ENCODE results near the gene PKMYT1.
"Not testable (repeated sequence)": the region's sequence is repeated elsewhere in the genome, so short reads cannot be mapped to it uniquely, and the experiment has no call there.

The PKMYT1 gene

DNA sequence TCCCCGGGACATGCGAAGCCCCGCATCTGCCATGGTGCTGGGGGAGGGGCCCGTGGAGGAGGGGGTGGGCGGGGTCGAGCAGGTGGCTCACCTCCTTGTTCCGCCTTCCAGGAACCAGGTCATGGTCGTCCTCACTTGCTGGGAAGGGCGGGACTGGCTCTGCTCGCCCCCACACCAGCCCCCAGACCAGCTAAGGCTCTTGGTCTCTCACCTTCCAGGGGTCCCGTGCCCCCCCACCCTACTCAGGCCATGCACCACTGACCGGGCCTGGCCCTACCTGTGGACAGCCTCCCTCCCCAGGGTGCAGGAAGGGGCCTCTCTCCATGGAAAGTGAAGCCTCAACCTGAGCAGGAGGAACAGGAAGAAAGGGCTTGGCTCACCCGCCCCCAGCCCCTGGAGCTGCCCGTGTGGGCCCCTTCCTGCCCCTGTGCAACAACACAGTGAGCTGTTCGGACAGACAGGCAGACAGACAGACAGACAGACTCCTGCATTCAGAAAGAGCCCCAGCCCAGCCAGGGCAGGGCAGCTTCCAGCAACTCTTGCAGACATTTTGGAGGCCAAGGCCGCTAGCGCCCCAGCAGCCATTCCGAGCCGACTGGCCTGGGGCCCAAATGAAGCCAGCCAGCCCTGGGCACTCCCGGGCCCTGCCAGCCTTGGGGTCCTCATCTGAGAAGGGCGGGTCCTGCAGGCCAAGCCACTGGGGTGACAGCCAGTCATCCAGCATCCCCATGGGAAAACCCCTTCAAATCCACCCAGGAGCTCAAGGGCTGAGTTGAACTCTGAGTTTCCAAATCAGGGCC is 24.3 kb downstream of the PKMYT1 start:
- DNase-seq = no peak

DNA sequence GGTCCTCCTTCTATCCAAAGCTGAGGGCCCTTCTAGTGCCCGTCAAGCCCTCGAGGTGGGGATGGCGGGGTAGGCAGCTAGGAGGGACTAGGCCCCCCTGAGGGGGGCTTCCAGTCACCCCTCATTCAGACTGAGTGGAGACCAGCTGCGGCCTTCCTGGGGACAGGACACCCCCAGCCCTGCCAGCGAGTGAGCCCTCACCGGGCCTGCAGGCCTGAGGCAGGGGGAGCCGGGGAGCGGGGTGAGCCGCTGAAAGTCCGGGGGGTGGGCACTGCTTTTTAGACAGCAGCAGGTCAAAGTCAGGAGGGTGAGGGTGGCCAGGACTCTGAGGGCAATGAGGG is 24.8 kb downstream of the PKMYT1 start:
- DNase-seq = no peak

GRCh38 chr16:2954656-2955381 is 25.4 kb downstream of the PKMYT1 start:
- DNase-seq = no peak

- no peak for DNase-seq
These were observed 26.3 kb downstream of the PKMYT1 start for GRCh38 chr16:2953706-2954627.

DNA sequence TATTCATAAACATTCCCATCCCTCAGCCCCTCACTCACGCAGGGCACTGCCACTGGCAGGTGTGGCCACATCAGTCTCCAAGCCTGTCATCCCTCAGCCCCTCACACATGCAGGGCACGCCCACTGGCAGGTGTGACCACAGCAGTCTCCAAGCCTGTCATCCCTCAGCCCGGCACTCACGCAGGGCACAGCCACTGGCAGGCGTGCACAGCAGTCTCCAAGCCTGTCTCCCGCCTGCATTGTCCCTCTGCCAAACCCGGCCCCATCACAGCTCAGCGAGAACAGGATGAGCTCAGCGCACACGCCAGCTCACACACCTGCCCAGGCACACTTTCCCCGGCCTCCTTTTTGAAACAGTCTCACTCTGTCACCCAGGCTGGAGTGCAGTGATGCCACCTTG is 27.6 kb downstream of the PKMYT1 start:
- no peak for DNase-seq

DNA sequence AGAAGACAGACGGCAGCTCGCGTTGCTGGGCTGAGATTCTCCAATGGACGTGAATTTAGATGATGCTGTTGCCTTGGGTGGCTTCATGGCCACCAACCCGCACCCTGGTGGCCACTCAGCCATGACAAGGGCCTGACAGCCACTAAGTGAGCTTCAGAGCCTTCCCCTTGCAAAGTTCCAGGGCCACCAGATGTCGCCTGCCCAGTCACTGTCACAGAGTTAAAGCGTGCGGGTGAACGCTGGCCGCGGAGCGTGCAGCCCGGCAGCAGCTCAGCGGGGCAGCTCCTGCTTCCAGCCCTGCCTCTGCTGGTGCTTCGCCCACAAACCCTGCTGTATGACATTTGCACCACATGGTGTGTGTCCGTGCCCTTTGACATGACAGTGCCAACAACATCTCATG is 29.5 kb downstream of the PKMYT1 start:
- DNase-seq = no peak

DNA sequence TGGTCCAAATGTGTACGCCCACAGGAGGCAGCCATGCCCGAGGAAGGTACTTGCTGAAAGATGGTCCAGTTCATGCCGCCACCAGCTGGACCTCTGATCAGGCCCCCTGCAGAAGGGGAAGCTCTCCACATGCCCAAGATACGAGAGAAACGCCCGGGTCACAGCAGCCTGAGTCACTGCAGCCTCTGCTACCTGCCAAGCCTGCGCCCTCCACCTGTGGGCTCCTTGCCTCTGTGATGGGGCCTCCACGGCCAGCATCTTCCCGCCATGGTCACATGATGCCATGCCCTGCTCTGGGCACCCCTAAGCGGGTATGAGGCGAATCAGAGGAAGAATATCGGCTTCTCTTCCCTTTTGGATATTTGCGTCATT is 29.9 kb downstream of the PKMYT1 start:
- no peak for DNase-seq

DNA sequence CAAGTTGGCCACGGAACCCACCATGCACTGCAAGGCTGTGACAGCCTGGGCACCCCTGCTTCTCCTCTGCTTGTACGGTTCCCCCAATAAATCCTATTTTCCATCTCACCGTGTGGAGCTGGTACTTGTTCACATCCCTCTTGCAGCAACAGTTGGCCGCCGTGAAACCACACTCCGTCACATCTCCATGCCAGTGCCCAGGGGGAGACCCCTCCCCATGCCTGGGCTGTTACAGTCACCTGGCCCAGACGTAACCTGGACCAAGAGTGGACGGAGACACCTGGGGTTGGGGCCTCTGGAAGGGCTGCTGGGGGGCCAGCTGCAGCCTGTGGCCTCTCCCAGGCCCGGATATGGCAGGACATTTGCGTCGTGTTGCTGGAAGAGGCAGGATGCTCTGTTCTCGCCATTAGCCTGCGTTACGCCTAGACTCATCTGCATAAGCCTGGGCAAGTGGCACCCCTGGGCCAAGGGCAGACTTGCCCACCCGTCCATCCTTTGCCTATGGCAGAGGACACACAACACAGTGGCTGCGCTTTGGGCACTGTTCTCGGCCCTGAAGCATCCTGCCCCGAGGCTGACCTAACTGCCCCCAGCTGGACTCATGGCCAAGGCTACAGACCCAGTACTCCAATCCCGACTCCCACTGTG is 30.4 kb downstream of the PKMYT1 start:
- no peak for DNase-seq

DNA sequence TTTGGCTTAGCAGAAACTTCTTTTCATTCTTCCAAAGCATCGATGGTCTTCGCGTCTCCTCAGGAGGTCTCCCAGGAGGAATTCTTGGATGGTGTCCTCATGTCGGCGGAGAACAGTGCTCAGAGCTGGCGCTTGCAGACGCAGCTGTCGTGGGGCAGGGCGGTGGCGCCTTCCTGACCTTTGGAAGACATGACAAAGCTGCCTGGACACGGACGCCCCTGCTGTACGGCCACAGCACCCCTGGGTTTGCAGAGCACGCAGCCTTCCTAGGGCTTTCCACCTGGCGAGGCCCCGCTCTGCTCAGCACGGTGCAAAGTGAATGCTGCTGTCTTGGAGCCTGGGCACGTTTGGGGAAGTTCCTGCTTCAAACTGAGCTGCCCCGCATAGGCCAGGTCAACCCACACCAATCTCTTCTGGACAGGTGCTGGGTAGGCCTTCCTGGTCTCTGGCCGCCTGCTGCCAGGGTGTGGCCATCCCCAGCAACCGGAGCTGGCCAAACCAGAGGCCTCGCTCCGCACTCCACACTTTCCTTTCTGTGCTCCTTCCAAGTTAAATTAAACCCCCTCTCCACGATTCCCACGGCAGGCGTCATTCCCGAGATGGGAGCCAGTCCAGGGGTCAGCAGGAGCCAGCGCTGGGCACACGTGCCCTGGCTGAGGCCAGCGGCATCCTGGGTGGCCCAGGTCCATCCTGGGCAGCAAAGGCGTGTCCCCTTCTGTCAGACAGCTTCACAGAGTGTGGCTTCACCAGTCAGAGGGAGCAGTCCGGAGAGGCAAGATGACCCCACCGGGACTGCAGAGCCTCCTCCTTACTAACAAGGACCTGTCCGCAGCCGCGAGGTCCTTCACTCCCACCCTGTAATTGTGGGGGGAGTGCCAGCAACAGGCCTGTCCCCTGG is 31.2 kb downstream of the PKMYT1 start:
- DNase-seq = no peak

DNA sequence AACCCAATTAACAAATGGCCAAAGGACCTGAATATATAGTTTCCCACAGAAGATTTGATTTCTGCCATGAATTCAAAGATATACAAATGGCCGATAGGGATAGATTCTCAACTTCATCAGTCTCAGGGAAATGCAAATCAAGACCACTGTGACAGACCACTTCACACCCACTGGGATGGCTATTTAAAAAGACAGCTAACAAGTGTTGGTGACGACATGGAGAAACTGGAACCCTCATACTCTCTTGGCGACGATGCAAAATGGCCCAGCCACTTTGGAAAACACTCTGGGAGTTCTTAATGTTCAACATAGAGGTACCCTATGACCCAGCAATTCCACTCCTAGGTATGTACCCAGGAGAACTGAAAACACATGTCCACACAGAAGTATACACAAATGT is 33.6 kb downstream of the PKMYT1 start:
- DNase-seq = no peak

- not testable (repeated sequence) for DNase-seq
These were observed 36.5 kb downstream of the PKMYT1 start for GRCh38 chr16:2943716-2944115.

DNA sequence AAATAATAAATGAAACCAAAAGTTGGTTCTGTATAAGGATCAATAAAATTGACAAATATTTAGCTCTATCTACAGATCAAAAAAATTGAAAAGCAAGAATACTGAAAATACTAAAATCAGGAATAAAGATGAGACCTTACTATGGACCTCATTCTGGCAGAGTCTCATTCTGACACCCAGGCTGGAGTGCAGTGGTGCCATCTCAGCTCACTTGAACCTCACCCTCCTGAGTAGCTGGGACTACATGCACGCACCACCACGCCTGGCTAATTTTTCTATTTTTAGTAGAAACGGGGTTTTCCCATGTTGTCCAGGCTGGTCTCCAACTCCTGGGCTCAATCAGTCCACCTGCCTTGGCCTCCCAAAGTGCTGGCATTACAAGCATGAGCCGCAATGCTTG is 38.2 kb downstream of the PKMYT1 start:
- no peak for DNase-seq

DNA sequence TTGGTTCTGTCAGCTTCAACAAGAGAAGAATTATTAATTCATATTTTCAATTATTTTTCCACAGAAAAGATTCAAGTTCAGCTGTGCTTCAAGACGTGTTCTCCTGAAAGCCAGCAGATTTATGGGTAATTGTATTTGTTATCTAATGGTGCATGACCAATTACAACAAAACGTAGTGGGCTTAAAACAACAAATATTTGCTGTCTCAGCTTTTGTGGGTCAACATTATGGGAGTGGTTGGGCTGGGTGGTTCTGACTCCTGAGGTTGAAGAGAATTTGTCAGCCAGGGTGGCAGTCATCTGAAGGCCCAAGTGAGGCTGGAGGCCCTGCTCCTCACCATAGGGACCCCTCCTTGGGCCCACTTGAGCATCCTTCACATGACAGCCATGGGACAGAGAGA is 40.3 kb downstream of the PKMYT1 start:
- DNase-seq = no peak

GRCh38 chr16:2938206-2938605 is 42.0 kb downstream of the PKMYT1 start:
- DNase-seq = no peak

DNA sequence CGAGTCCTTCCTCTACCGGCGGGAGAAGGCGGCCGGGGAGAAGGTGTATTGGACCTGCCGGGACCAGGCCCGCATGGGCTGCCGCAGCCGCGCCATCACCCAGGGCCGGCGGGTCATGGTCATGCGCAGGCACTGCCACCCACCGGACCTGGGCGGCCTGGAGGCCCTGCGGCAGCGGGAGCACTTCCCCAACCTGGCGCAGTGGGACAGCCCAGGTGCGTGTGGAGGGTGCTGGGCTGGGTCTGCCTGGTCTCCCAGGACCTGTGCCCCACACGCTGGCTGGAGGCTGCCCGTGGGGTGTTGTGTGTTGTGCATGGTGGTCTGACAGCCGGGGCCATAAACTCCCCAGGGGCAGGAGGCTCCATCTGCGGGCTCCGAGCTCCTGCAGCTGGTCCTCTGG is 43.1 kb downstream of the PKMYT1 start:
- DNase-seq = no peak

DNA sequence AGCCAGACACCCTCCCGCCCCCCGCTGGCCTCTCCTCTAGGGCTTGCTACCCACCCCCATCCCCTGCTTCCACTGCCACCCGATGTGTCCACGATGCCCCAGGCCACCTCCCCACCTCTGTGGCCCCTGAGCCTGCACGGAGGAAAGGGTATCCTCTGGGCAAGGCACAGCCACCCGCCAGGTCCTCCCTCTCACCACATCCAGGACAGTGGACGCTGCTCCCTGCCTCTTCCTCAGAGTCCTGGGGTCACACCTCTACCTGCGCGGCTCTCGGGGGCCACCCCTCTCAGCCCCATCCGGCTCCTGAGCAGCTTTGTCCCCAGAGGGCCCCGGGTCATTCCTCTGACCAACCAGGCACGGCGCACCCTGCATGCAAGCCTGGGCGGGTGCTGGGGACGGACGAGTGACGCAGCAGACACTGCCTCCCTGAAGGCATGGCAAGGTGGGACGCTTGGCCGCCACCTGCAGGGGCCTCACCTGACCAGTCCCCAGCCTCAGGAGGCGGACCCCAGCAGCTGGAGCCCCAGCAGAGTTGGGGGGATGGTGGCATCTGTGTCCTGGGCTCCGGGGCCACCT is 43.7 kb downstream of the PKMYT1 start:
- no peak for DNase-seq

GRCh38 chr16:2934450-2934849 is 45.8 kb downstream of the PKMYT1 start:
- DNase-seq = no peak

GRCh38 chr16:2933701-2934100 is 46.5 kb downstream of the PKMYT1 start:
- DNase-seq = no peak

GRCh38 chr16:2933136-2933535 is 47.1 kb downstream of the PKMYT1 start:
- no peak for DNase-seq

- DNase-seq = not testable (repeated sequence)
These were observed 48.9 kb downstream of the PKMYT1 start for GRCh38 chr16:2931231-2931914.

- no peak for DNase-seq
These were observed 50.0 kb downstream of the PKMYT1 start for GRCh38 chr16:2930236-2930635.

Data from activated T-cell treated with anti-CD3 and anti-CD28 coated beads, Interleukin-2, amount 50 U/mL, for 48 hours (primary cell).